Keratinocyte (primary cell): ENCODE results near the gene SKOR2.

ENCODE experiments used
- CTCF ChIP-seq, 3 experiments: IDR thresholded peaks in 1 of 3; conservative IDR thresholded peaks in 1 of 3; optimal IDR thresholded peaks in 1 of 3; 2 replicates in 2 of 3; 3 replicates in 1 of 3; pipeline versions ENCODE3 to v1.5.1; 2011; ENCODE audit warnings: low read length in 3 of 3, mild to moderate bottlenecking in 3 of 3, moderate library complexity in 2 of 3, control low read depth in 1 of 3, inconsistent platforms in 1 of 3; ENCODE audit not compliant: insufficient read depth in 2 of 3; ENCODE audit errors: extremely low read depth in 1 of 3
- EZH2 ChIP-seq: IDR thresholded peaks from one replicate; pipeline ENCODE4 v1.6.1; 2012; ENCODE audit warnings: inconsistent platforms, mild to moderate bottlenecking, low read length, moderate library complexity

DNA sequence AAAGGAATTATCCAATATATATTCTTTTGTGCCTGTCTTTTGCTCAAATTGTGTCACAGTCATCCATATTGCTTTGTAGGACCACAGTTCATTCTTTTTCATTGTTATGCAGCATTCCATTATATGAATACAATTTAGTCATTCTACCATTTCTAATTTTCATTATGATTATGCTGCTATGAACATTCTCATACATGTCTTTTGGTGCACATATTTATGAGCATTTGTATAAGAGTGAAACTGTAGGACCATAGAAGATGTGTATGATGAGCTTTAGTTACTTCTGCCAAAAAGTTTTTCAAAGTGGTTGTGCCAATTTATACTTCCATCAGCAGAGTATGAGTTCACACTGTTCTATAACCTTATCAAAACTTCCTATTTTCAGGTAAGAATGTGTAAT is 83.0 kb downstream of the SKOR2 start:
- TF ChIP-seq CTCF (optimal IDR thresholded peaks at IDR 0.05 in 1 of 3, IDR thresholded peaks at IDR 0.05 in 1 of 3, conservative IDR thresholded peaks at IDR 0.05 in 1 of 3; ENCODE audit: extremely low read depth in 1 of 3, insufficient read depth in 2 of 3, low read length in 3 of 3) (no peak), EZH2 (no peak)
